Measurements from ENCODE around the gene EIF4H.

GRCh38 chr7:74224511-74224832, 50.3 kb downstream of the EIF4H start:
- TF ChIP-seq REST (IDR thresholded peaks at IDR 0.05): no peak
- TF ChIP-seq CHD2 (IDR thresholded peaks at IDR 0.05; ENCODE audit: low read length, partially characterized antibody): no peak
- TF ChIP-seq CTCF (IDR thresholded peaks at IDR 0.05): no peak
- no peak for TF ChIP-seq FOSL2 (IDR thresholded peaks at IDR 0.05)
- TF ChIP-seq FOSL2 (CRISPR knock-in tag; IDR thresholded peaks at IDR 0.05): no peak
- TF ChIP-seq, protein P1, sequence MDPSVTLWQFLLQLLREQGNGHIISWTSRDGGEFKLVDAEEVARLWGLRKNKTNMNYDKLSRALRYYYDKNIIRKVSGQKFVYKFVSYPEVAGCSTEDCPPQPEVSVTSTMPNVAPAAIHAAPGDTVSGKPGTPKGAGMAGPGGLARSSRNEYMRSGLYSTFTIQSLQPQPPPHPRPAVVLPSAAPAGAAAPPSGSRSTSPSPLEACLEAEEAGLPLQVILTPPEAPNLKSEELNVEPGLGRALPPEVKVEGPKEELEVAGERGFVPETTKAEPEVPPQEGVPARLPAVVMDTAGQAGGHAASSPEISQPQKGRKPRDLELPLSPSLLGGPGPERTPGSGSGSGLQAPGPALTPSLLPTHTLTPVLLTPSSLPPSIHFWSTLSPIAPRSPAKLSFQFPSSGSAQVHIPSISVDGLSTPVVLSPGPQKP (IDR thresholded peaks at IDR 0.05; ENCODE audit: low read depth, low read length): no peak
